GM19328 (cell line): Measurements from ENCODE around the gene LTB.

Experiments used
- ATAC-seq: cut with Tn5 transposase; IDR thresholded peaks from one replicate; pipeline ENCODE4 v1.9.1; 2021; ENCODE audit warnings: mild to moderate bottlenecking, moderate library complexity; ENCODE audit not compliant: unreplicated experiment

Gene LTB, protein sequence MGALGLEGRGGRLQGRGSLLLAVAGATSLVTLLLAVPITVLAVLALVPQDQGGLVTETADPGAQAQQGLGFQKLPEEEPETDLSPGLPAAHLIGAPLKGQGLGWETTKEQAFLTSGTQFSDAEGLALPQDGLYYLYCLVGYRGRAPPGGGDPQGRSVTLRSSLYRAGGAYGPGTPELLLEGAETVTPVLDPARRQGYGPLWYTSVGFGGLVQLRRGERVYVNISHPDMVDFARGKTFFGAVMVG

GRCh38 chr6:31582230-31582643 lies at the start of gene LTB:
Gene LTB, minus strand, starts transcription at chr6:31582424. Its CDS starts 7 bp downstream, at chr6:31582417.
- ATAC-seq, result no peak

DNA sequence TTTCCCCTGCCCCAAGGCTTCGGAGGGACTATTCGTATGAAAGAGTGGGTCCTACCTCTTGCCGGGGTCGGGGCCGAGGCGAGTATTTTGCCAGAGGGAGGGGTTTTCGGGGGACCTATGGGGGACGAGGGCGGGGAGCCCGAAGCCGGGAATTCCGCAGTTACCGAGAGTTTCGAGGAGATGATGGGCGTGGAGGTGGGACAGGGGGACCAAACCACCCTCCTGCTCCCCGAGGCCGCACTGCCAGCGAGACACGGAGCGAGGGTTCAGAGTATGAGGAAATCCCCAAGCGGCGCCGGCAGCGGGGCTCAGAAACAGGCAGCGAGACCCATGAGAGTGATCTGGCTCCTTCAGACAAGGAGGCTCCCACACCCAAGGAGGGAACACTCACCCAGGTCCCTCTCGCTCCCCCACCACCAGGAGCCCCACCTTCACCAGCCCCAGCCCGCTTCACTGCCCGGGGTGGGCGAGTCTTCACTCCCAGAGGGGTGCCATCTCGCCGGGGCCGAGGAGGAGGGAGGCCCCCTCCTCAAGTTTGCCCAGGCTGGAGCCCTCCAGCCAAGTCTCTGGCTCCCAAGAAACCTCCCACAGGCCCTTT lies 49.6 kb upstream of the LTB start:
- ATAC-seq, result no peak

DNA sequence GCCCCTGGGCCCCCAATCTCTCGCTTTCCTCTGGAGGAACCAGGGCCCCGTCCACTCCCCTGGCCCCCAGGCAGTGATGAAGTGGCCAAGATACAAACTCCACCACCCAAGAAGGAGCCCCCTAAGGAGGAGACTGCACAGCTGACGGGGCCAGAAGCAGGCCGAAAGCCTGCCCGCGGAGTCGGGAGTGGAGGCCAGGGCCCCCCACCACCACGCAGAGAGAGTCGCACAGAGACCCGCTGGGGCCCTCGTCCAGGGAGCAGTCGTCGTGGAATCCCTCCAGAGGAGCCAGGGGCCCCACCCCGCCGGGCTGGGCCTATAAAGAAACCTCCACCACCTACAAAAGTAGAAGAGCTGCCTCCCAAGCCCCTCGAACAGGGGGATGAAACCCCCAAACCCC lies 49.0 kb upstream of the LTB start:
- no peak for ATAC-seq

DNA sequence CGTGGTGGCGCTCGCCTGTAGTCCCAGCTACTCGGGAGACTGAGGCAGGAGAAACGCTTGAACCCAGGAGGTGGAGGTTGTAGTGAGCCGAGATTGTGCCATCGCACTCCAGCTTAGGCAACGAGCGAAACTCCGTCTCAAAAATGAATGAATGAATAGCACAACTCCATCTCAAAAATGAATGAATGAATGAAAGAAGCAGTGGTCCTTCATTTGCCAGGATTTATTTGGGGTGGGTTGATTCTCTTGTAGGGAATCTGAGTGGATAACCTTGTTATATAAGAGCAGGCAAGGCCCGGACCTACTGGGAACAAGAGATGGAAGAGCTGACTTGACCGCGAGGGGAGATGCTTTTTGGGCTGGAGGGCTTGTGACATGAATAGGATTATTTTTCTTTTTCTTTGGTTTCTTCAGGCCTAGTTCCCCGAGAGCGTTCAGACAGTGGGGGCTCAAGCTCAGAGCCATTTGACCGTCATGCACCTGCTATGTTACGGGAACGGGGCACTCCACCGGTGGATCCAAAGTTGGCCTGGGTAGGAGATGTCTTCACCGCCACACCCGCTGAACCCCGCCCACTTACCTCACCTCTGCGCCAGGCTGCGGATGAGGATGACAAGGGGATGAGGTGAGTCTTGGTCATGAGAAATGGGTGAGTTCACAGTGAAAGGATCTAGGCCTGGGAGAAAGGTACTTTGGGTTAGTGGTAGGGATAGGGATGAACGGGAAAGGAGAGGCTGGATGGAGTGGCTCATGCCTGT lies 48.1 kb upstream of the LTB start:
- no peak for ATAC-seq

DNA sequence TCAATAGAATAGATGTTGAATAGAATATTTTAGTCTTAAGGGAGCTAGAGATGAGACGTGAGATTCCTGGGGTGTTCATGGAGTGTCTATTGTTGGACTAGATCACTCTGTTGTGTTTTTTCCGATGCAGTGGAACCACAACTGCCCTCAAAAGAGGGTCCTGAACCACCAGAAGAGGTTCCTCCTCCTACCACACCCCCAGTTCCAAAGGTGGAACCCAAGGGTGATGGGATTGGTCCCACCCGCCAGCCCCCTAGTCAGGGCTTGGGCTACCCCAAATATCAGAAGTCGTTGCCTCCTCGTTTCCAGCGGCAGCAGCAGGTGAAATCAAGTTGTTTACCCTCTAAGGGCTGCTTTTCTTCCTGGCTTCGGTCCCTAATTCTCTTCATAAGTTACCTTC lies 46.8 kb upstream of the LTB start:
- no peak for ATAC-seq

- ATAC-seq, result no peak
Measured at GRCh38 chr6:31627690-31628287, 45.6 kb upstream of the LTB start.

DNA sequence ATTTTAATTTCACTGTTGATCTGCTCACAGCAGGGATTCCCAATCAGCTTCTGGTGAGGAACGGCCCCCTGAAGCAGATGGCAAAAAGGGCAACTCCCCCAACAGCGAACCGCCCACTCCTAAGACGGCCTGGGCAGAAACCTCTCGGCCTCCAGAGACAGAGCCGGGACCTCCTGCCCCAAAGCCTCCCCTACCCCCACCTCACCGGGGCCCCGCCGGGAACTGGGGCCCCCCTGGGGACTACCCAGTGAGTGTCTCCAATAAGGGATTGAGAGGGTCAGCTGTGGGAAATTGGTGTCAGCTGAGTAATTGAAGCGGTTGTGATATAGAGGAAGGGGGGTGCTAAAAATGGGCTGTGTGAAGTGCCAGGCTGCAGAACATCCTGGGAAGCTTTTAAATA lies 44.7 kb upstream of the LTB start:
- ATAC-seq, result no peak

- no peak for ATAC-seq
Measured at GRCh38 chr6:31624070-31624469, 41.8 kb upstream of the LTB start.

GRCh38 chr6:31622684-31623091 lies 40.5 kb upstream of the LTB start:
- no peak for ATAC-seq

DNA sequence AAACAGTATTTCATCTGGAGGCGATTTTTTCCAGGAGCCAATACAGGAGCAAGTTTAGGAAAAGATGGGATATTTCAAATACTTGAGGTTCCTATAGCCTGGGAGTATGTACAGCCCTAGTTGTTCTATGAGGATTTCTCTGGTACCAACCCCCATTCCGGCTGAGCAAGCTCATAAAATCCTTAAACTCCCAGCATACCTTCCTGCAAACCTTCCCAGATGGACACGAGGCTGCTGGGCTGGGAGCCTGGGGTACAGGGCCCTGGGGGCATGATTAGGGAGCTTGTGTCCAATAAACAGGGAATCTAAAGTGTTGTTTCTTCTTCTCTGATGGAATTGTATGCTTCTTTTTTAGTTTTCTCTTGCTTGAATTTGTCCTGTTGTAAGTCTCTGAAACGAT lies 39.8 kb upstream of the LTB start:
- no peak for ATAC-seq

GRCh38 chr6:31621320-31621939 lies 39.2 kb upstream of the LTB start:
- no peak for ATAC-seq

DNA sequence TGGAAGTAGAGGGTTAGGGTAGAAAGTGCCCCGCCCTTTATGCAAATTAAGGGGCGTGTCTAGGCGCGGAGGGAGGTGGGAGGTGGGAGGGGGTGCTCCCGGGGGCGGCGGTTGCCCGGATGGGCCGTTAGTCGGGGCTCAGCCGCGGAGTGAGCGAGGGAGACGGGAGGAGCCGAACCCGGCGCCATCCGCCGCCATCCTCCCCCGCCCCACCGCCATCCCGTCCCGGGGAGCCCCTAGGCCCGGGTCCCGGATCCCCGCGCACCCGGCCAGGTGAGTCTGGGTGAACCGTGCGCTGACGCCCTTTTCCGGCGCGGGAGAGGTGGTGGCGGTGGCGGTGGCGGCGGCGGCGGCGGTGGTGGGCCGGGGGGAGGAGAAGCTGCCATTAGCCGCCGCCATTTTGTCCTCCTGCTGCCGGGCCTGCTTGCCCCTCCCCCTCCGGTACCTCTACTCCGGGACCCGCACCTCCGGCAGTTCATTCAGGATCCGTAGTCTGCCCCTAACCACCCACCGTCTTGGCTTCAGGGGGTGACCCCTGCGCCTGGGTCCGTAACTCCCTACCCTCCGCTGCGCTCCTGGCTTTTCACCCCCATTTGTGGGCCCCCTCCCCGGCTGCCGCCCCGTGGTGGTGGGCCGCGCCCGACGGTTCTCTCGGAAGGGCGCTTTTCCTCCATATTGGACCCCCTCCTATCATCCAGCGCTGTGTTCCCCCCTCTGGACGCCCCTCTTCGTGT lies 38.5 kb upstream of the LTB start, which contains the start of gene PRRC2A:
Gene PRRC2A, plus strand, starts transcription at position 130 of the 734 bp plus-strand sequence. CDS start 2,075 bp downstream, outside the sequence.
- ATAC-seq, result peak; percentile 1

GRCh38 chr6:31619805-31620585 lies 37.8 kb upstream of the LTB start:
- ATAC-seq, result peak; percentile 79

GRCh38 chr6:31617010-31617409 lies 34.8 kb upstream of the LTB start:
- no peak for ATAC-seq

GRCh38 chr6:31615748-31616147 lies 33.5 kb upstream of the LTB start:
- no peak for ATAC-seq

- no peak for ATAC-seq
Measured at GRCh38 chr6:31614684-31615578, 32.7 kb upstream of the LTB start, which contains the start of gene AIF1. Gene AIF1, plus strand, starts transcription at chr6:31615234. Its CDS starts 96 bp downstream, at chr6:31615330.

DNA sequence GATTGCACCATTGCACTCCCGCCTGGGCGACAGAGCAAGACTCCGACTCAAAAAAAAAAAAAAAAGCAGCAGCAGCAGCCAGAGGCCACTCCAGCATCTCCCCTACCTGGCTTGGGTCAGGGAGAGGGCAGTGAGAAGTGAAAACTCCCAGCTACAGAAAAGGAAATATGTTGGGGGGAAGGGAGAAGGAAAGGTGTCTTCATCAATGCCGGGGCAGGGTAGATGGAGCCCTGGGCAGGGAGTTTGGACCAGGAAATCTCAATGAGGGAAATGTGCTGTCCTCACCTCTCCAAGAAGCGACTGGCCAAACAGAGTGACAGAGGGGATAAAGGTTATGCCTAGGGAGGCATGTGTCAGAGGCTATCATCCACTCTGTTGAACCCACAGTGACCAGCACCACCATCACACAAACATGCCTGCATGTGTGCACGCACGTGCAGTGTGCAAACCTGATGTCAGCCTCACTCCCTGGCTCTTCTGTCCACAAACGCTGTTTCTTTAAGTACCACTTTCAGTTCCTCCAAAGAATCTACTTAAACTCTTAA lies 31.9 kb upstream of the LTB start:
- no peak for ATAC-seq

DNA sequence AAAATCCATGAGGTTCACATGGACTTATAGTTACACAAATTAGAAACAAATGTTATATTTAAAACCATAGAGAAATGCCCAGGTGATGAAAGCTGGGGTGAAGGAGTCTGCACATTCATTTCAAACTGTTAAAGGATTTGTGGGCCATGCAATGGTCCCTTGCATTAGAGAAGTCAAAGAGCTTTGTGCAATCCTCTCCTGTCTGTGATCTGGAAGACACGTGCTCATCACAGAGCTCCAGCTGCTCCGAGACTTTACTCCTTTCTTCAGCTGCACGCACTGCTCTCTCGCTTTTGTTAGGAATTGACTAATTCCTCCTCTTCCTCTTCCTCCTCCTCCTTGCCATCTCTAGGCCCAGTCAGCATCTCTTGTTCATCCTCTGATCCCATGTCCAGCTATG lies 28.7 kb upstream of the LTB start:
- ATAC-seq, result no peak
